Measurements from ENCODE around the gene PIEZO2. TPM values are rescaled to one million over a fixed set of nuclear protein-coding genes. Genes with fewer than 3 reads are reported as not detected.

PIEZO2 gene
- total RNA-seq, 2 experiments from 2014 or later = not detected

GRCh38 chr18:10979411-10979810 is 170.0 kb downstream of the PIEZO2 start:
- Mint-ChIP-seq H3K9me3 (peaks cover 6% of the 10 kb centered on the region), H3K36me3 (ENCODE audit: low read depth) (no peaks in the 10 kb centered on the region), H3K4me1 (no peaks in the 10 kb centered on the region), H3K4me3 (no peak overlapping the region), H3K27me3 (no peaks in the 10 kb centered on the region), H3K27ac (no peak overlapping the region)
- CTCF ChIA-PET = no interaction called here
- POLR2A ChIA-PET = no interaction called here
- DNase-seq = no peak

- no peaks in the 10 kb centered on the region for H3K27me3 Mint-ChIP-seq
- no peaks in the 10 kb centered on the region for H3K4me1 Mint-ChIP-seq
- H3K27ac Mint-ChIP-seq = no peak overlapping the region
- ChIA-PET CTCF (no interaction called here), POLR2A (no interaction called here)
- no peaks in the 10 kb centered on the region for H3K36me3 Mint-ChIP-seq (ENCODE audit: low read depth)
- H3K9me3 Mint-ChIP-seq = no peaks in the 10 kb centered on the region
- DNase-seq = no peak
- no peak overlapping the region for H3K4me3 Mint-ChIP-seq
Measured at GRCh38 chr18:10977042-10977441, 172.3 kb downstream of the PIEZO2 start.

GRCh38 chr18:10973567-10974203 is 175.7 kb downstream of the PIEZO2 start:
- Mint-ChIP-seq H3K9me3 (no peaks in the 10 kb centered on the region), H3K4me3 (no peak overlapping the region), H3K27me3 (no peaks in the 10 kb centered on the region), H3K4me1 (no peaks in the 10 kb centered on the region), H3K36me3 (ENCODE audit: low read depth) (no peaks in the 10 kb centered on the region), H3K27ac (no peak overlapping the region)
- DNase-seq = no peak
- POLR2A ChIA-PET = no interaction called here
- CTCF ChIA-PET = no interaction called here

GRCh38 chr18:10971717-10972116 is 177.7 kb downstream of the PIEZO2 start:
- Mint-ChIP-seq H3K9me3 (no peaks in the 10 kb centered on the region), H3K27me3 (no peaks in the 10 kb centered on the region), H3K4me3 (no peak overlapping the region), H3K4me1 (no peaks in the 10 kb centered on the region), H3K27ac (no peak overlapping the region), H3K36me3 (ENCODE audit: low read depth) (no peaks in the 10 kb centered on the region)
- DNase-seq = no peak
- CTCF ChIA-PET = no interaction called here
- POLR2A ChIA-PET = no interaction called here

- H3K27ac Mint-ChIP-seq = no peak overlapping the region
- H3K9me3 Mint-ChIP-seq = no peaks in the 10 kb centered on the region
- H3K36me3 Mint-ChIP-seq (ENCODE audit: low read depth) = no peaks in the 10 kb centered on the region
- no peaks in the 10 kb centered on the region for H3K4me1 Mint-ChIP-seq
- DNase-seq = no peak
- H3K27me3 Mint-ChIP-seq = no peaks in the 10 kb centered on the region
- POLR2A ChIA-PET = no interaction called here
- H3K4me3 Mint-ChIP-seq = no peak overlapping the region
- CTCF ChIA-PET = no interaction called here
Measured at GRCh38 chr18:10965119-10965518, 184.2 kb downstream of the PIEZO2 start.

GRCh38 chr18:10953672-10954071 is 195.7 kb downstream of the PIEZO2 start:
- Mint-ChIP-seq H3K9me3 (no peaks in the 10 kb centered on the region), H3K27me3 (peaks cover 2% of the 10 kb centered on the region), H3K4me3 (no peak overlapping the region), H3K27ac (no peak overlapping the region), H3K4me1 (no peaks in the 10 kb centered on the region), H3K36me3 (ENCODE audit: low read depth) (no peaks in the 10 kb centered on the region)
- CTCF ChIA-PET = no interaction called here
- POLR2A ChIA-PET = no interaction called here
- no peak for DNase-seq

GRCh38 chr18:10951631-10952544 is 197.5 kb downstream of the PIEZO2 start:
- Mint-ChIP-seq H3K9me3 (no peaks in the 10 kb centered on the region), H3K4me3 (no peak overlapping the region), H3K27ac (no peak overlapping the region), H3K36me3 (ENCODE audit: low read depth) (no peaks in the 10 kb centered on the region), H3K27me3 (peaks cover 2% of the 10 kb centered on the region), H3K4me1 (no peaks in the 10 kb centered on the region)
- ChIA-PET CTCF (no interaction called here), POLR2A (no interaction called here)
- DNase-seq = no peak

GRCh38 chr18:10950876-10951630 is 198.3 kb downstream of the PIEZO2 start:
- peaks cover 3% of the 10 kb centered on the region for H3K9me3 Mint-ChIP-seq
- POLR2A ChIA-PET = no interaction called here
- no peak overlapping the region for H3K27ac Mint-ChIP-seq
- no peaks in the 10 kb centered on the region for H3K36me3 Mint-ChIP-seq (ENCODE audit: low read depth)
- CTCF ChIA-PET = no interaction called here
- peaks cover 2% of the 10 kb centered on the region for H3K27me3 Mint-ChIP-seq
- H3K4me1 Mint-ChIP-seq = no peaks in the 10 kb centered on the region
- no peak overlapping the region for H3K4me3 Mint-ChIP-seq
- DNase-seq = no peak

- Mint-ChIP-seq H3K27me3 (peaks cover 2% of the 10 kb centered on the region), H3K36me3 (ENCODE audit: low read depth) (no peaks in the 10 kb centered on the region), H3K9me3 (peaks cover 11% of the 10 kb centered on the region), H3K27ac (no peak overlapping the region), H3K4me3 (no peak overlapping the region), H3K4me1 (no peaks in the 10 kb centered on the region)
- ChIA-PET POLR2A (no interaction called here), CTCF (no interaction called here)
- no peak for DNase-seq
Measured at GRCh38 chr18:10950080-10950875, 199.1 kb downstream of the PIEZO2 start.

GRCh38 chr18:10949655-10950054 is 199.7 kb downstream of the PIEZO2 start:
- peaks cover 16% of the 10 kb centered on the region for H3K9me3 Mint-ChIP-seq
- H3K27me3 Mint-ChIP-seq = no peaks in the 10 kb centered on the region
- no peak for DNase-seq
- no peaks in the 10 kb centered on the region for H3K4me1 Mint-ChIP-seq
- POLR2A ChIA-PET = no interaction called here
- H3K4me3 Mint-ChIP-seq = no peak overlapping the region
- H3K27ac Mint-ChIP-seq = no peak overlapping the region
- CTCF ChIA-PET = no interaction called here
- no peaks in the 10 kb centered on the region for H3K36me3 Mint-ChIP-seq (ENCODE audit: low read depth)

- no peak overlapping the region for H3K27ac Mint-ChIP-seq
- ChIA-PET CTCF (no interaction called here), POLR2A (no interaction called here)
- H3K27me3 Mint-ChIP-seq = no peaks in the 10 kb centered on the region
- DNase-seq = no peak
- H3K4me1 Mint-ChIP-seq = no peaks in the 10 kb centered on the region
- no peak overlapping the region for H3K4me3 Mint-ChIP-seq
- peaks cover 21% of the 10 kb centered on the region for H3K9me3 Mint-ChIP-seq
- no peaks in the 10 kb centered on the region for H3K36me3 Mint-ChIP-seq (ENCODE audit: low read depth)
Measured at GRCh38 chr18:10948421-10948820, 200.9 kb downstream of the PIEZO2 start.

GRCh38 chr18:10946058-10946457 is 203.3 kb downstream of the PIEZO2 start:
- Mint-ChIP-seq H3K27me3 (no peaks in the 10 kb centered on the region), H3K9me3 (peaks cover 22% of the 10 kb centered on the region), H3K36me3 (ENCODE audit: low read depth) (no peaks in the 10 kb centered on the region), H3K27ac (no peak overlapping the region), H3K4me3 (no peak overlapping the region), H3K4me1 (no peaks in the 10 kb centered on the region)
- CTCF ChIA-PET = no interaction called here
- DNase-seq = no peak
- POLR2A ChIA-PET = no interaction called here

- POLR2A ChIA-PET = no interaction called here
- no peaks in the 10 kb centered on the region for H3K4me1 Mint-ChIP-seq
- H3K27me3 Mint-ChIP-seq = no peaks in the 10 kb centered on the region
- DNase-seq = no peak
- H3K4me3 Mint-ChIP-seq = no peak overlapping the region
- H3K9me3 Mint-ChIP-seq = peaks cover 22% of the 10 kb centered on the region
- CTCF ChIA-PET = no interaction called here
- H3K27ac Mint-ChIP-seq = no peak overlapping the region
- no peaks in the 10 kb centered on the region for H3K36me3 Mint-ChIP-seq (ENCODE audit: low read depth)
Measured at GRCh38 chr18:10942998-10943397, 206.4 kb downstream of the PIEZO2 start.
